Neural crest cell (in vitro differentiated cells): Measurements from ENCODE around the gene SOST. TPM values are rescaled to one million over a fixed set of nuclear protein-coding genes. Genes with fewer than 3 reads are reported as not detected.

Experiments used
- DNase-seq: peaks from one replicate; pipeline ENCODE4 v3.0.0; 2021; ENCODE audit warnings: low read depth, mixed read lengths, low spot score
- H3K27ac Mint-ChIP-seq: one replicate; pipeline ENCODE4 v1.8.0; 2021; ENCODE audit warnings: mild to moderate bottlenecking, mixed read lengths; ENCODE audit not compliant: unreplicated experiment
- H3K27me3 Mint-ChIP-seq: 2 replicates; pipeline ENCODE4 v1.8.0; 2021; ENCODE audit warnings: low read depth, mild to moderate bottlenecking, mixed read lengths
- H3K36me3 Mint-ChIP-seq: 2 replicates; pipeline ENCODE4 v1.8.0; 2021; ENCODE audit warnings: low read depth, mild to moderate bottlenecking, mixed read lengths
- H3K4me1 Mint-ChIP-seq: 2 replicates; pipeline ENCODE4 v1.8.0; 2021; ENCODE audit warnings: mixed read lengths
- H3K4me3 Mint-ChIP-seq: one replicate; pipeline ENCODE4 v1.8.0; 2021; ENCODE audit warnings: mild to moderate bottlenecking, mixed read lengths
- H3K9me3 Mint-ChIP-seq: 2 replicates; pipeline ENCODE4 v1.8.0; 2021; ENCODE audit warnings: mixed read lengths
- CTCF ChIP-seq: fragments of 200-600 bp; sonication (generic); conservative IDR thresholded peaks from 2 replicates; pipeline ENCODE4 v1.5.0; 2021; ENCODE audit warnings: antibody characterized with exemption, mild to moderate bottlenecking
- total RNA-seq: library from RNA; stranded (reverse); gene quantifications from 2 replicates; pipeline ENCODE4 v1.2.1, GENCODE V29; 2021

Gene SOST
- total RNA-seq, 1 donor from 2014 or later, result not detected

- TF ChIP-seq CTCF, result no peak
- Mint-ChIP-seq H3K27me3 (peaks cover 5% of the 10 kb centered on the region), H3K9me3 (no peaks in the 10 kb centered on the region), H3K4me1 (peaks cover 12% of the 10 kb centered on the region), H3K27ac (no peak overlapping the region), H3K4me3 (no peak overlapping the region), H3K36me3 (peaks cover 8% of the 10 kb centered on the region)
- DNase-seq, result no peak
These were observed 16.0 kb upstream of the SOST start for GRCh38 chr17:43774304-43775250.

GRCh38 chr17:43772877-43773648 is 14.5 kb upstream of the SOST start:
- H3K9me3 Mint-ChIP-seq, result no peaks in the 10 kb centered on the region
- H3K4me3 Mint-ChIP-seq, result peak overlapping the region; percentile 27
- H3K4me1 Mint-ChIP-seq, result peaks cover 6% of the 10 kb centered on the region
- peaks cover 9% of the 10 kb centered on the region for H3K36me3 Mint-ChIP-seq
- no peak for TF ChIP-seq CTCF
- H3K27ac Mint-ChIP-seq, result peak overlapping the region; percentile 71
- no peaks in the 10 kb centered on the region for H3K27me3 Mint-ChIP-seq
- DNase-seq, result no peak

- TF ChIP-seq CTCF, result no peak
- H3K4me1 Mint-ChIP-seq, result peaks cover 2% of the 10 kb centered on the region
- peaks cover 9% of the 10 kb centered on the region for H3K36me3 Mint-ChIP-seq
- H3K27ac Mint-ChIP-seq, result no peak overlapping the region
- H3K9me3 Mint-ChIP-seq, result no peaks in the 10 kb centered on the region
- no peak overlapping the region for H3K4me3 Mint-ChIP-seq
- H3K27me3 Mint-ChIP-seq, result no peaks in the 10 kb centered on the region
- DNase-seq, result no peak
These were observed 12.9 kb upstream of the SOST start for GRCh38 chr17:43771463-43771862.

- TF ChIP-seq CTCF, result no peak
- Mint-ChIP-seq H3K9me3 (no peaks in the 10 kb centered on the region), H3K4me1 (peaks cover 6% of the 10 kb centered on the region), H3K36me3 (peaks cover 9% of the 10 kb centered on the region), H3K4me3 (no peak overlapping the region), H3K27me3 (no peaks in the 10 kb centered on the region), H3K27ac (no peak overlapping the region)
- no peak for DNase-seq
These were observed 12.4 kb upstream of the SOST start for GRCh38 chr17:43770957-43771356.

- Mint-ChIP-seq H3K27me3 (no peaks in the 10 kb centered on the region), H3K4me1 (peaks cover 6% of the 10 kb centered on the region), H3K36me3 (peaks cover 9% of the 10 kb centered on the region), H3K9me3 (no peaks in the 10 kb centered on the region), H3K4me3 (no peak overlapping the region), H3K27ac (no peak overlapping the region)
- no peak for DNase-seq
- TF ChIP-seq CTCF, result no peak
These were observed 11.3 kb upstream of the SOST start for GRCh38 chr17:43769859-43770258.
